CD4-positive, alpha-beta T cell treated with Interleukin-10 for 1 hour (primary cell): Measurements from ENCODE around the gene FAHD2B.
A peak's percentile ranks its signal among the peaks of the same experiment; 100 is the strongest.
"Not testable (repeated sequence)": the region's sequence is repeated elsewhere in the genome, so short reads cannot be mapped to it uniquely, and the experiment has no call there.

Experiments used
- DNase-seq: peaks from one replicate; pipeline ENCODE4 v3.0.0-alpha.2; 2020

The FAHD2B gene

GRCh38 chr2:97094772-97095611, at the start of gene FAHD2B:
TSS of gene FAHD2B (minus strand) at chr2:97094882. CDS start at chr2:97091706, 3,176 bp downstream.
- peak; percentile 87 for DNase-seq

GRCh38 chr2:97144016-97144415, 49.3 kb upstream of the FAHD2B start:
- not testable (repeated sequence) for DNase-seq

- DNase-seq, result not testable (repeated sequence)
Observed at GRCh38 chr2:97129090-97129489, 34.4 kb upstream of the FAHD2B start.

GRCh38 chr2:97113882-97114255, 19.2 kb upstream of the FAHD2B start:
- not testable (repeated sequence) for DNase-seq

GRCh38 chr2:97113050-97113881, 18.6 kb upstream of the FAHD2B start, which contains the start of gene ANKRD36:
TSS of gene ANKRD36 (plus strand) at chr2:97113153. CDS start at chr2:97113740, 587 bp downstream.
- DNase-seq, result peak; percentile 85

GRCh38 chr2:97112320-97113049, 17.8 kb upstream of the FAHD2B start:
- DNase-seq, result peak; percentile 82

GRCh38 chr2:97111246-97111645, 16.6 kb upstream of the FAHD2B start:
- DNase-seq, result not testable (repeated sequence)

GRCh38 chr2:97106878-97107277, 12.2 kb upstream of the FAHD2B start:
- DNase-seq, result not testable (repeated sequence)

- not testable (repeated sequence) for DNase-seq
Observed at GRCh38 chr2:97098786-97099372, 4.2 kb upstream of the FAHD2B start.

GRCh38 chr2:97095661-97096060, 979 bp upstream of the FAHD2B start:
- DNase-seq, result no peak

GRCh38 chr2:97093983-97094771, 505 bp downstream of the FAHD2B start:
- not testable (repeated sequence) for DNase-seq

- not testable (repeated sequence) for DNase-seq
Observed at GRCh38 chr2:97092946-97093345, 1.7 kb downstream of the FAHD2B start.

GRCh38 chr2:97088706-97089105, 6.0 kb downstream of the FAHD2B start:
- not testable (repeated sequence) for DNase-seq

GRCh38 chr2:97085093-97085492, 9.6 kb downstream of the FAHD2B start:
- not testable (repeated sequence) for DNase-seq

GRCh38 chr2:97083516-97083915, 11.2 kb downstream of the FAHD2B start:
- not testable (repeated sequence) for DNase-seq

- not testable (repeated sequence) for DNase-seq
Observed at GRCh38 chr2:97082206-97082605, 12.5 kb downstream of the FAHD2B start.

GRCh38 chr2:97080855-97081254, 13.8 kb downstream of the FAHD2B start:
- DNase-seq, result not testable (repeated sequence)

GRCh38 chr2:97077213-97077612, 17.5 kb downstream of the FAHD2B start:
- DNase-seq, result not testable (repeated sequence)

GRCh38 chr2:97070915-97071314, 23.8 kb downstream of the FAHD2B start:
- not testable (repeated sequence) for DNase-seq

- not testable (repeated sequence) for DNase-seq
Observed at GRCh38 chr2:97068722-97069121, 26.0 kb downstream of the FAHD2B start.

GRCh38 chr2:97068074-97068473, 26.6 kb downstream of the FAHD2B start:
- DNase-seq, result no peak
